Hepatocyte (in vitro differentiated cells): ENCODE measurements around the gene ITPRID1. TPM values are rescaled to one million over a fixed set of nuclear protein-coding genes. Genes with fewer than 3 reads are reported as not detected.

Source experiments
- DNase-seq: peaks from one replicate; pipeline ENCODE4 v3.0.0-alpha.2; 2016; ENCODE audit warnings: low spot score
- H2AFZ ChIP-seq: fragments of 200-600 bp; sonication (generic); 2 replicates; pipeline ENCODE4 v1.6.0; 2016; ENCODE audit warnings: antibody characterized with exemption, mild to moderate bottlenecking
- H3K27ac ChIP-seq: fragments of 200-600 bp; sonication (generic); 2 replicates; pipeline ENCODE4 v1.5.1; 2016; ENCODE audit warnings: mild to moderate bottlenecking
- H3K27me3 ChIP-seq: fragments of 200-600 bp; sonication (generic); 2 replicates; pipeline ENCODE4 v1.6.1; 2016
- H3K36me3 ChIP-seq: fragments of 200-600 bp; sonication (generic); replicated peaks from 2 replicates; pipeline ENCODE4 v1.5.1; 2016; ENCODE audit warnings: low read depth; ENCODE audit not compliant: insufficient read depth
- H3K4me1 ChIP-seq: fragments of 200-600 bp; sonication (generic); 2 replicates; pipeline ENCODE4 v1.5.1; 2016; ENCODE audit warnings: mild to moderate bottlenecking, moderate library complexity; ENCODE audit not compliant: insufficient read depth
- H3K4me2 ChIP-seq: fragments of 200-600 bp; sonication (generic); 2 replicates; pipeline ENCODE4 v1.6.0; 2016
- H3K4me3 ChIP-seq: fragments of 200-600 bp; sonication (generic); 2 replicates; pipeline ENCODE4 v1.5.1; 2016; ENCODE audit warnings: mild to moderate bottlenecking
- H3K79me2 ChIP-seq: fragments of 200-600 bp; sonication (generic); 2 replicates; pipeline ENCODE4 v1.6.0; 2017; ENCODE audit warnings: mild to moderate bottlenecking
- H3K9me2 ChIP-seq: fragments of 200-600 bp; sonication (generic); replicated peaks from 2 replicates; pipeline ENCODE4 v1.6.0; 2017; ENCODE audit warnings: mild to moderate bottlenecking; ENCODE audit not compliant: insufficient read depth
- H3K9me3 ChIP-seq: fragments of 200-600 bp; sonication (generic); 2 replicates; pipeline ENCODE4 v1.5.1; 2016; ENCODE audit warnings: low read depth, mild to moderate bottlenecking
- H4K20me1 ChIP-seq: fragments of 200-600 bp; sonication (generic); 2 replicates; pipeline ENCODE4 v1.6.0; 2016; ENCODE audit warnings: mild to moderate bottlenecking; ENCODE audit not compliant: insufficient read depth, poor library complexity, severe bottlenecking
- CTCF ChIP-seq: fragments of 200-600 bp; sonication (generic); IDR thresholded peaks from 2 replicates; pipeline ENCODE4 v1.5.1; 2016; ENCODE audit warnings: antibody characterized with exemption, mild to moderate bottlenecking; ENCODE audit not compliant: poor library complexity
- EZH2 ChIP-seq: fragments of 200-600 bp; sonication (generic); IDR thresholded peaks from 2 replicates; pipeline ENCODE4 v1.6.1; 2016; ENCODE audit warnings: antibody characterized with exemption, mild to moderate bottlenecking, borderline replicate concordance
- EZH2phosphoT487 ChIP-seq: fragments of 200-600 bp; sonication (generic); IDR thresholded peaks from one replicate; pipeline ENCODE4 v1.6.1; 2018; ENCODE audit warnings: antibody characterized with exemption, mild to moderate bottlenecking, low read depth, moderate library complexity; ENCODE audit not compliant: unreplicated experiment, severe bottlenecking
- WGBS: methylation state at CpG from one replicate; pipeline ENCODE4 v1.1.6; 2016; ENCODE audit warnings: low lambda C conversion rate; ENCODE audit errors: missing lambda C conversion rate; 5-methylcytosine and 5-hydroxymethylcytosine counted together
- polyA plus RNA-seq: library from polyadenylated mRNA; unstranded; fragments of >200 nt; fragmentation: Nextera tagmentation; extraction: Ambion mirVana; gene quantifications from 2 replicates; pipeline ENCODE4 v1.2.1, GENCODE V29; 2016
- total RNA-seq: library from RNA; depleted of rRNA; stranded (reverse); fragments of >200 nt; gene quantifications from 2 replicates; pipeline ENCODE4 v1.2.3, GENCODE V29; 2014

The ITPRID1 gene
- total and polyA plus RNA-seq, 2 experiments from 2014 or later: 0.06 TPM; not detected in 1

GRCh38 chr7:31516680-31517502 is 3.0 kb downstream of the ITPRID1 start:
- Histone ChIP-seq H3K4me2 (no peak overlapping the region), H3K27ac (no peak overlapping the region), H3K4me3 (no peak overlapping the region), H3K9me3 (no peaks in the 10 kb centered on the region), H3K27me3 (no peaks in the 10 kb centered on the region), H4K20me1 (no peaks in the 10 kb centered on the region), H2AFZ (no peak overlapping the region), H3K9me2 (no peaks in the 10 kb centered on the region), H3K79me2 (no peaks in the 10 kb centered on the region), H3K36me3 (no peaks in the 10 kb centered on the region), H3K4me1 (no peaks in the 10 kb centered on the region)
- 88% methylated on average over 16 of the region's 16 CpGs for WGBS
- no peak for TF ChIP-seq CTCF
- no peak for TF ChIP-seq EZH2phosphoT487
- TF ChIP-seq EZH2: no peak
- no peak for DNase-seq

GRCh38 chr7:31517513-31517912 is 3.6 kb downstream of the ITPRID1 start:
- no peak overlapping the region for H2AFZ ChIP-seq
- no peak overlapping the region for H3K4me2 ChIP-seq
- H3K4me3 ChIP-seq: no peak overlapping the region
- no peaks in the 10 kb centered on the region for H4K20me1 ChIP-seq
- H3K4me1 ChIP-seq: no peaks in the 10 kb centered on the region
- WGBS: 98% methylated on average over 19 of the region's 31 CpGs
- no peak for TF ChIP-seq EZH2
- no peak for TF ChIP-seq EZH2phosphoT487
- no peak for TF ChIP-seq CTCF
- H3K27me3 ChIP-seq: no peaks in the 10 kb centered on the region
- H3K27ac ChIP-seq: no peak overlapping the region
- H3K9me3 ChIP-seq: no peaks in the 10 kb centered on the region
- H3K36me3 ChIP-seq: no peaks in the 10 kb centered on the region
- no peak for DNase-seq
- no peaks in the 10 kb centered on the region for H3K9me2 ChIP-seq
- H3K79me2 ChIP-seq: no peaks in the 10 kb centered on the region

- H3K4me1 ChIP-seq: no peaks in the 10 kb centered on the region
- H3K4me2 ChIP-seq: no peak overlapping the region
- no peaks in the 10 kb centered on the region for H3K79me2 ChIP-seq
- H4K20me1 ChIP-seq: no peaks in the 10 kb centered on the region
- 91% methylated on average over 4 of the region's 4 CpGs for WGBS
- no peaks in the 10 kb centered on the region for H3K9me2 ChIP-seq
- TF ChIP-seq EZH2phosphoT487 (no peak), CTCF (no peak), EZH2 (no peak)
- no peaks in the 10 kb centered on the region for H3K36me3 ChIP-seq
- no peak overlapping the region for H2AFZ ChIP-seq
- no peaks in the 10 kb centered on the region for H3K9me3 ChIP-seq
- no peak overlapping the region for H3K4me3 ChIP-seq
- H3K27ac ChIP-seq: no peak overlapping the region
- H3K27me3 ChIP-seq: no peaks in the 10 kb centered on the region
- DNase-seq: no peak
Observed at GRCh38 chr7:31518766-31519165, 4.9 kb downstream of the ITPRID1 start.
